HG03039 (cell line): Measurements from ENCODE around the gene JKAMP.
"Not testable (repeated sequence)": the region's sequence is repeated elsewhere in the genome, so short reads cannot be mapped to it uniquely, and the experiment has no call there.

ENCODE experiments used
- ATAC-seq: cut with Tn5 transposase; IDR thresholded peaks from one replicate; pipeline ENCODE4 v1.9.1; 2021; ENCODE audit warnings: mild to moderate bottlenecking, moderate library complexity; ENCODE audit not compliant: unreplicated experiment

The JKAMP gene

GRCh38 chr14:59483819-59484638, at the start of gene JKAMP, which contains the start of gene L3HYPDH:
TSS of gene JKAMP (plus strand) at chr14:59484517. CDS start at chr14:59484590, 73 bp downstream.
TSS of gene L3HYPDH (minus strand) at chr14:59484408. CDS start at chr14:59484316, 92 bp downstream.
- peak; percentile 93 for ATAC-seq

GRCh38 chr14:59435101-59435500, 49.2 kb upstream of the JKAMP start:
- ATAC-seq, result no peak

GRCh38 chr14:59435987-59436386, 48.3 kb upstream of the JKAMP start:
- no peak for ATAC-seq

GRCh38 chr14:59438195-59438647, 46.1 kb upstream of the JKAMP start:
- no peak for ATAC-seq

GRCh38 chr14:59439256-59439965, 44.9 kb upstream of the JKAMP start:
- ATAC-seq, result no peak

- not testable (repeated sequence) for ATAC-seq
These were observed 35.6 kb upstream of the JKAMP start for GRCh38 chr14:59448673-59449072.

GRCh38 chr14:59450716-59451115, 33.6 kb upstream of the JKAMP start:
- ATAC-seq, result no peak

- no peak for ATAC-seq
These were observed 32.5 kb upstream of the JKAMP start for GRCh38 chr14:59451849-59452248.

GRCh38 chr14:59454139-59454538, 30.2 kb upstream of the JKAMP start:
- ATAC-seq, result no peak

- ATAC-seq, result no peak
These were observed 28.9 kb upstream of the JKAMP start for GRCh38 chr14:59455411-59455810.

GRCh38 chr14:59458486-59458885, 25.8 kb upstream of the JKAMP start:
- ATAC-seq, result no peak

GRCh38 chr14:59460378-59460777, 23.9 kb upstream of the JKAMP start:
- ATAC-seq, result no peak

- no peak for ATAC-seq
These were observed 22.4 kb upstream of the JKAMP start for GRCh38 chr14:59461891-59462290.

GRCh38 chr14:59463787-59464485, 20.4 kb upstream of the JKAMP start:
- peak; percentile 49 for ATAC-seq

- ATAC-seq, result peak; percentile 47
These were observed 19.6 kb upstream of the JKAMP start for GRCh38 chr14:59464486-59465315.

- ATAC-seq, result peak; percentile 36
These were observed 18.8 kb upstream of the JKAMP start, which contains the start of gene GPR135 for GRCh38 chr14:59465316-59466135. TSS of gene GPR135 (minus strand) at chr14:59465380. CDS start at chr14:59465226, 154 bp downstream.

- no peak for ATAC-seq
These were observed 10.1 kb upstream of the JKAMP start for GRCh38 chr14:59474172-59474571.

GRCh38 chr14:59475709-59476108, 8.6 kb upstream of the JKAMP start:
- ATAC-seq, result no peak

- no peak for ATAC-seq
These were observed 5.8 kb upstream of the JKAMP start for GRCh38 chr14:59478540-59478939.
